GM19452 (cell line): ENCODE measurements around the gene FILIP1L.

ENCODE experiments used
- ATAC-seq: cut with Tn5 transposase; IDR thresholded peaks from one replicate; pipeline ENCODE4 v1.9.1; 2021; ENCODE audit not compliant: unreplicated experiment

FILIP1L gene

GRCh38 chr3:100114413-100115030 is at the start of gene FILIP1L:
TSS of gene FILIP1L (minus strand) at chr3:100114501.
- ATAC-seq = no peak

GRCh38 chr3:100163787-100164186 is 49.5 kb upstream of the FILIP1L start:
- ATAC-seq = no peak

GRCh38 chr3:100160521-100160920 is 46.2 kb upstream of the FILIP1L start:
- ATAC-seq = no peak

DNA sequence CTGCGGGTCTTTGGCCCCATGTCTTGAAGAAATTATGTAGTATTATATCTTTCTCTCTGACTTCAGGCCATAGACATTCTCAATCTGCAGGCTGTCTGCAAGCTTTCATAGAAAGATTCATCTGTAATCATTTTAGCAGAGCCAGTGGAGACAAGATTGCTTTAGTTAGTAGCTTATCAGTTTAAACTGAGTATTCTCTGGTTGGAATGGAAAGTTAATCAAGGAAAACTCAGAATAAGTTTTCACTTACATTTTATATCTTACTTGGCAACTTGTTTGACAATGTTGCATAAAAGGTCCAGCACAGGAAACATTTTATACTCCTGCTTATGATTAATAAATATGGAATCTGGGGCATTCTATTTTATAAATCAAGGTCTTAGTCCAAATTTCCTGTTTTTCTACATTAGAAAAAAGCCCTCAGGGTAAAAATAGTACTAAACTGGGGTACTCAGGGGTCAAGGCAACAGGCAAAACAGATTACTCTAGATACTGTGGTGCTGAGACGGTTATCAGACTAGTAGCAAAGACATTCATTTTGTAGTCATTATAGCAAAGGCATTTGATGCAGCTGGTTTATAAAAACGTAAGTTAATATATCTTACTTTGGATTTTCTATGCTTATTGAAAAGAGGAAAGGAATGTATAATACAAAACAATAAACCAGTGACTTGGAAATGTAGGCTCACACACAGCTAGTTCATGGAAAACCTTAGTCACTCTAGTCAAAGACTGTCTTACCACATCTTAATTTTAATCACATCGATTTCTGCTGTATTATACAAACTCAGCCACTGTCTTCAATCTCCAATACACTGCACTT is 45.2 kb upstream of the FILIP1L start:
- no peak for ATAC-seq

- ATAC-seq = no peak
Observed at GRCh38 chr3:100158918-100159330, 44.6 kb upstream of the FILIP1L start.

GRCh38 chr3:100157685-100158084 is 43.4 kb upstream of the FILIP1L start:
- ATAC-seq = no peak

- no peak for ATAC-seq
Observed at GRCh38 chr3:100155590-100155989, 41.3 kb upstream of the FILIP1L start.

GRCh38 chr3:100155128-100155527 is 40.8 kb upstream of the FILIP1L start:
- no peak for ATAC-seq

DNA sequence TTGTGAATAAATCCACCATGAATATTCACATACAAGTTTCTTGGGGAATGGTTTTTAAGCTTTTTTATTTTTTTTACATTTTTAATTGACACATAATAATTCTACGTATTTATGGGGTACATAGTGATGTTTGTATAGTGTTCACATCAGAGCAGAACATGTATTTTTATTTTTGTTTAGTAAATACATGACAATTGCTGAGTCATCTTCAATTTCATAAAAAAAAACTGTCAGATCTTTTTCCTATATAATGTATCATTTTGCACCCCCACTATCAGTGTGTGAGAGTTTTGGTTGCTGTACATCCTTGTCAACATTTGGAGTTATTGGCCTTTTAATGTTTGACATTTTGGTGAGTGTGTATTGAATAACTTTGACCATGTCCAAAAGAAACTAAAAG is 39.9 kb upstream of the FILIP1L start:
- no peak for ATAC-seq

GRCh38 chr3:100151024-100151707 is 36.9 kb upstream of the FILIP1L start:
- no peak for ATAC-seq

- no peak for ATAC-seq
Observed at GRCh38 chr3:100150473-100150872, 36.2 kb upstream of the FILIP1L start.

- ATAC-seq = no peak
Observed at GRCh38 chr3:100149713-100150415, 35.6 kb upstream of the FILIP1L start.

- no peak for ATAC-seq
Observed at GRCh38 chr3:100149130-100149529, 34.8 kb upstream of the FILIP1L start.

DNA sequence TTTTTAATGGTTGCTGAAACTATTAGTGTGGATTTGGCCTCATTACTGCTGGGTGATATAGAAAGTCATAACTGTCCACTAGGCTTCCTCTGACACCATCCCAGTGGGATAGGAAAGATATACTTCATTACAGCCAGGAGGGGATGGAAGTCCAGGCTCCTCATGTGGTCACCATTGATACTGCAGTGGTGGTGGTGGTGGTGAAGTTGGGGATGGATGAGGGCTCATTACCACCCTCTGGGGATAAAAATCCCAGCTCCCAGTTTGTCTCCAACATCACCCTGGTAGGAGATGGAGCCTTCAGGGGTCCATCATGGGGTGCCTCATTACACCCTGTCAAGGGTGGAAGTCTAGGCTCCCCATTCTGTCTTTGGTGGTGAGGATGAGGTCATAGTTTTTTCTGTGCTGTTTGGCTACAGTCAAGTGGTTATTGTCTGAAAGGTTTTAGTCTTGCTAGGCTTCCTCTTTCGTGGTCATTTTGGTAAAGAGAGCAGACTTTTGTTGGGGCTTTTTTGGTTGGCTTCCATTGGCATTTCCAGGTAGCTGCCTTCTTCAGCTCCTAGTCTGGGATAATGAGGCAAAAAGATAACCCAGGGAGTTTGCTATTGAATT is 30.1 kb upstream of the FILIP1L start:
- peak; percentile 86 for ATAC-seq

- no peak for ATAC-seq
Observed at GRCh38 chr3:100141586-100141985, 27.3 kb upstream of the FILIP1L start.

- no peak for ATAC-seq
Observed at GRCh38 chr3:100140976-100141375, 26.7 kb upstream of the FILIP1L start.

DNA sequence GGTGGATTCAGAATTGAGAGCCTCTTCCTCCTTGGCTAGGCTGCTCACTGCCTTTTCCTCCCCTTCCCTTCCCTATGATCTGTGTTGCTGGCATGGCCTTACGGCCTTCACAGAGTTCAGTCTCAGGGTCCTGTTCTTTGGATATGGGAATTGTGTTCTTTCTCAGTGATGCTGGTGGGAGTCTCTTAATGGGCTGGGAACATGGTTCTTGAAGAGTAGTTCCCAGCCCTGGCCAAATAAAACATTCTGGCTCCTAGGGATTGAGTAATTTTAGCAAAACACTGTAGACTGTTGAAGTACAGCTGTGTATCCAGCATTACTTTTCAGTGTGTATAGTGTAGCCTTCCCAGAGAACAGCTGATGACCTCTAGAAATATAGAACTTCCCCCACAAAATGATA is 22.6 kb upstream of the FILIP1L start:
- no peak for ATAC-seq

DNA sequence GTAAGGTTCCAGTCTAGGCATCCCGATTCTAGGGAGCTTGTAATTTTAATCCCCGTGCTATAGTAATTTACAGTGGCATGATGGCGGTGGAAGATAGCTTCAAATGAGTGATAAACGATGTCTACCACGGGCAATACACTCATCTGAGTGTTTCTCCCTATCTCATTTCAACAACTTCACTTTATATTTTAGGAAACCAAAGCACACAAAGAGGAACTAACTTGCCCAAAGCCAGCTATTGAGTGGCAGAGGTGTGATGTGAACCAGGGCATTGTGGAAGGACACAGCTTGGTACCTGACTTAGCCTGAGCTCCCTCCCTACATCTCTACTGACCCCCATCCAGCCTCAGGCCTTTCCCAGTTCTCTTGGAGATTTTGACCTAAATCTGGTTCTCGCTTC is 16.9 kb upstream of the FILIP1L start:
- no peak for ATAC-seq

GRCh38 chr3:100129941-100130340 is 15.6 kb upstream of the FILIP1L start:
- ATAC-seq = no peak

DNA sequence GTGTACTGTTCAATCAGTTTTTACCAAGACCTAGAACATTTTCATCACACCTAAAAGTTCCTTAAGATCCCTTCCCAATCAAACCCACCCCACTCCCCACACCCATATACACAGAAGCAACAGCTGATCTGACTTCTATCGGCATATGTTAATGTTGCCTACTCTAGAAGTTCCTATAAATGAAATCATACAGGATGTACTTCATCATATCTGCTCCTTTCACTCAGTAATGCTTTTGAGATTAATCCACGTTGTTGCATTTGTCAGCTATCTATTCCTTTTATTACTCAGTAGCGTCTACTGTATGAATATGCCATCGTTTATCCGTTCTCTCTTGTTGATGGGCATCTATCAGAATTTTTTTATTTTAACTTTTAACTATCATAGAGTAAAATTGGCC is 14.3 kb upstream of the FILIP1L start:
- no peak for ATAC-seq

DNA sequence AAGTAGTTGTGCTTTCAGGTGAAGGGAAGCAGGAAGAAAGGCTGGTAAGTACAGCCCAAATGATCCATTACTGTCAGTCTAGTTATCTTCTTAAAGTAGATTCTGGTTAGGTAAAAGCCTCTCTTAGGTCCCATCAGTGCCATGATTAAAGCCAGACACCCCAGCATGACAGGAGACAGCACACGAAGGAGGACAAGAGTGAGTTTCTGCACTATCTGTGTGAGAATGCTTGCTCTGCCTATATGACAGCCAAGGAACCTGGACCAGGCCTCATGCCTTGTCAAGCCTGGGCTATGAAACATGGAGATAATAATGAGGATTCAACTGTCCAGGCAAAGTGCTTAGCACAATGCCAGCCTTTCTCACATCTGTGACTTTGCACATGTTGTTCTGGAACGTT is 13.5 kb upstream of the FILIP1L start:
- ATAC-seq = no peak
